ENCODE data around the gene CFDP1.

CFDP1 gene

DNA sequence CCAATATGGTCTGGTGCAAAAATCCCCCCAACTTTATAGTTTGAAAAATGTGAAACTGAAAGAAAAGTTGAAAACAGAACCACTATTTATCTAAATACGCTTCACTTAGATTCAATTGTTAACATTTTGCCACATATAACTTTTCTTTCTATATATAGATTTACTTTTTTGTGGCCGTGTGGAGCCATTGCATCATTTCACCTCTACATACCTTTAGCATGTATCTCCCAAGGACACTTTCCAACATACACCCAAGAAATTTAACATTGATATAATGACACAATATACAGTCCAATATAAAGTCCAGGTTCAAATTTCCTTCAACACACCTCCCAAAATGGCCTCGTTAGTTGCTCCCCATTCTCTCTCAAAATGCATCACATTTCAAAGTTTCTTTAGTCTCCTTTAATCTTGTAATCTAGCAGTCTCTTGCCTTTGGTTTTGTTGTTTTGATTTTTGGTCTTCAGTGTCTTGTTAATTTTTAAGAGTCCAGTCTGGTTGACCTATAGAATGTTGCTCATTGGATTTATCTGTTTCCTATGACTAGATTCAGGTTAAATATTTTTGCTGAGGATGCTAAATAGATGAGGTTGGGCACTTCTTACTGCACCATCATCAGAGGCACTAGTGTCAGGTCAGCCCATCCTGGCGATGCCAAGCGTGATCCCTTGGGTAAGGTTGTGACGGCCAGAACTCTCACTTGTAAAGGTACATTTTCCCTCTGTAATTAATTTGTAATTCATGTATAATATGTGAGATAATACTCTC lies 117.6 kb downstream of the CFDP1 start:
- no peak for TF ChIP-seq SUZ12 (IDR thresholded peaks at IDR 0.05; ENCODE audit: extremely low read depth, insufficient read depth, insufficient read length)
- TF ChIP-seq YY1 (IDR thresholded peaks at IDR 0.05; ENCODE audit: insufficient read depth, insufficient read length) = no peak
- TF ChIP-seq ZNF274 (IDR thresholded peaks at IDR 0.05; ENCODE audit: low read depth, low read length) = no peak
- H3K4me1 ChIP-seq (ENCODE audit: insufficient read depth, insufficient read length) = no peaks in the 10 kb centered on the region

DNA sequence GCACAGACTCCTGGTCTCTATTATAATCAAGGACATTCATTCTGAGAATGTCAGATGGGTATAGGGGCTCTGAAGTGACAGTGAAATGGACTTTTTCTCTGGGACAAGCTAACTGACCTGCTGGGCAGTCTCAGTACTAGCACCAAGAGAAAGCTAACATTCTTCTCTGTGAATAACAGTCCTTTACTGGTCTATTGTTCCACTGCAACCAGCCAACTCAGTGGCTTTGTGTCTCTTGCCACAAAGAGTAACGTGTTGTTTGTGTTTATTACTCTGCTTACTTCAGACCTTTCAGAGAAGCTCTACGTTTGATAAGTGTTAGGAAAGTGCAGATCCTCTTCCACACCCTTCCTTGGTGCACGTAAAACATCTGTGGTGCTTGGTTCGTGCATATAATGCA lies 120.4 kb downstream of the CFDP1 start:
- no peaks in the 10 kb centered on the region for H3K27me3 ChIP-seq (ENCODE audit: insufficient read depth, insufficient read length)
- no peak overlapping the region for H3K9ac ChIP-seq (ENCODE audit: insufficient read length, low read depth)
- peaks cover 1% of the 10 kb centered on the region for H3K4me1 ChIP-seq (ENCODE audit: insufficient read depth, insufficient read length)
- H3K4me3 ChIP-seq (ENCODE audit: insufficient read length, low read depth) = no peak overlapping the region
- DNase-seq (ENCODE audit: low read depth, low spot score) = peak; percentile 16
- no peak for TF ChIP-seq ZNF274 (IDR thresholded peaks at IDR 0.05; ENCODE audit: low read depth, low read length)
- TF ChIP-seq YY1 (IDR thresholded peaks at IDR 0.05; ENCODE audit: insufficient read depth, insufficient read length) = no peak
- TF ChIP-seq SUZ12 (IDR thresholded peaks at IDR 0.05; ENCODE audit: extremely low read depth, insufficient read depth, insufficient read length) = no peak
- H3K36me3 ChIP-seq (ENCODE audit: insufficient read depth, insufficient read length, low read length) = peaks cover 9% of the 10 kb centered on the region
- no peaks in the 10 kb centered on the region for H3K9me3 ChIP-seq (ENCODE audit: insufficient read depth, low read length)

More for the DNA sequence above, 117.6 kb downstream of the CFDP1 start:
- H3K9ac ChIP-seq (ENCODE audit: insufficient read length, low read depth) = no peak overlapping the region
- H3K36me3 ChIP-seq (ENCODE audit: insufficient read depth, insufficient read length, low read length) = peaks cover 9% of the 10 kb centered on the region
- H3K27me3 ChIP-seq (ENCODE audit: insufficient read depth, insufficient read length) = no peaks in the 10 kb centered on the region
- no peak for DNase-seq (ENCODE audit: low read depth, low spot score)
- no peaks in the 10 kb centered on the region for H3K9me3 ChIP-seq (ENCODE audit: insufficient read depth, low read length)
- H3K4me3 ChIP-seq (ENCODE audit: insufficient read length, low read depth) = no peak overlapping the region

DNA sequence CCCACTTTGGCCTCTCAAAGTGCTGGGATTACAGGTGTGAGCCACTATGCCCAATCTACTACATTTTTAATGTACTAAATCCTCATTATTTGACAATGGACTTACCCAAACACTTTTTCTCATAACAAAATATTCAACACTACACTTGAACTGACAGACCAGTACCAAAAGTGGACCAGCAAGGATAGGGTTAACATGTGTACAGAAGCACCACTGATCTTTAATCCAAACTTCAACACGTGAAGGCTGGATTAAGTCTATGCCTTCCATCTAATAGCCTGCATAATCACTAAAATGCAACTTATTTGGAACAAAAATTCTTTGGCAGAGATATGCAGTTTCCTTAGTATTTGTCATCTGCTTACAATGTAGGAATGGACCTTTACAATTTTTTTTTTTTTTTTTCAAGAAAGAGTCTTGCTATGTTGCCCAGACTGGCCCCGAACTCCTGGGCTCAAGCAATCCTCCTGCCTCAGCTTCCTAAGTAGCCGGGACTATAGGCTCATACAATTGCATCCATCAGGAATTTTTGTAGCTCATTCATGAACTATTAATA lies 121.8 kb downstream of the CFDP1 start:
- TF ChIP-seq SUZ12 (IDR thresholded peaks at IDR 0.05; ENCODE audit: extremely low read depth, insufficient read depth, insufficient read length) (no peak), YY1 (IDR thresholded peaks at IDR 0.05; ENCODE audit: insufficient read depth, insufficient read length) (no peak), ZNF274 (IDR thresholded peaks at IDR 0.05; ENCODE audit: low read depth, low read length) (no peak)
- peaks cover 2% of the 10 kb centered on the region for H3K4me1 ChIP-seq (ENCODE audit: insufficient read depth, insufficient read length)
- peaks cover 7% of the 10 kb centered on the region for H3K36me3 ChIP-seq (ENCODE audit: insufficient read depth, insufficient read length, low read length)
- no peak overlapping the region for H3K4me3 ChIP-seq (ENCODE audit: insufficient read length, low read depth)
- H3K9ac ChIP-seq (ENCODE audit: insufficient read length, low read depth) = no peak overlapping the region
- H3K27me3 ChIP-seq (ENCODE audit: insufficient read depth, insufficient read length) = no peaks in the 10 kb centered on the region
- no peaks in the 10 kb centered on the region for H3K9me3 ChIP-seq (ENCODE audit: insufficient read depth, low read length)
- DNase-seq (ENCODE audit: low read depth, low spot score) = no peak

DNA sequence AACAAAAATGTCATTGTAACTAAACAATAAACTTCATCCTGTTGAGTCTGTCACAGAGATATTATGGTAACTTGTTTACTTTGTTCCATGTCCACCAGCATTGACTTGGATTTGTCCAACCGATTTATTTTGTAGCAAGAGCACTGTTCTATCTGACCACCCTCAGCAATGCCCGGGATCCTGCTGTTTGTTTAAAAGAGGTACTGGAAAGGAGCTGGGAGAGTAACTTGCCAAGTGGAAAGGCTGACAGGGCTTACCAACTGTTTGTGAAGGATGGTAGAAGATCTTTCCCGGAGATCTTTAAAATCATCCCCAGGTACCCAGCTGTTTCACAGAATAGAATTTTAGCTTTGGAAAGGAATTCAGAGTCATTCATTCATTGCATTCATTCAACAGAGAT lies 122.8 kb downstream of the CFDP1 start:
- no peaks in the 10 kb centered on the region for H3K27me3 ChIP-seq (ENCODE audit: insufficient read depth, insufficient read length)
- no peaks in the 10 kb centered on the region for H3K9me3 ChIP-seq (ENCODE audit: insufficient read depth, low read length)
- TF ChIP-seq YY1 (IDR thresholded peaks at IDR 0.05; ENCODE audit: insufficient read depth, insufficient read length) (no peak), ZNF274 (IDR thresholded peaks at IDR 0.05; ENCODE audit: low read depth, low read length) (no peak), SUZ12 (IDR thresholded peaks at IDR 0.05; ENCODE audit: extremely low read depth, insufficient read depth, insufficient read length) (no peak)
- H3K9ac ChIP-seq (ENCODE audit: insufficient read length, low read depth) = no peak overlapping the region
- peaks cover 7% of the 10 kb centered on the region for H3K36me3 ChIP-seq (ENCODE audit: insufficient read depth, insufficient read length, low read length)
- peaks cover 2% of the 10 kb centered on the region for H3K4me1 ChIP-seq (ENCODE audit: insufficient read depth, insufficient read length)
- H3K4me3 ChIP-seq (ENCODE audit: insufficient read length, low read depth) = no peak overlapping the region
- DNase-seq (ENCODE audit: low read depth, low spot score) = no peak

DNA sequence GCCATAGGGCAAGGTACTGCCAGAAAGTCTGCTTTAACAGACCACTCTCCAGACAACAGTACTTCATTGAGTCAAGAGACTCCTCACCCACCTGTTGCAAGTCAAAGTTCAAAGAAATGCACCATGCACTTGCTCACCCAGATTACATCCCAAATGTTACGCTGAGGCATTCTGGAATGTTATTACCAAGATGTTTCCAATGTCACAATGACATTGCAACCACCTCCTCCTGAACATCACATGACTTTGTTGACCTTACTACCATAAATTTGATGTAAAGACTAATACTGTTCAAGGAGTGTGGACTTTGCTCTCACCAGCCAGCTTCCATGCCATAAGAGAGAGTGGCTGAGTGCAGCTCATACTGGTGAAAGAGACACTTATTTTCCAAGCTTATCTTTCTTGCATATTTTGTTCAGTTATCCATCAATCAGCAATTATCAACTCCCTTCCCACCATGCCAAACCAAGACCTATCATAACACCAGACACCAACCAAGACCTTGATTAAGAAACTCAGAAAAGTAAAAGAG lies 123.3 kb downstream of the CFDP1 start:
- no peak for DNase-seq (ENCODE audit: low read depth, low spot score)
- Histone ChIP-seq H3K36me3 (ENCODE audit: insufficient read depth, insufficient read length, low read length) (peaks cover 7% of the 10 kb centered on the region), H3K9me3 (ENCODE audit: insufficient read depth, low read length) (no peaks in the 10 kb centered on the region), H3K27me3 (ENCODE audit: insufficient read depth, insufficient read length) (no peaks in the 10 kb centered on the region), H3K9ac (ENCODE audit: insufficient read length, low read depth) (no peak overlapping the region), H3K4me3 (ENCODE audit: insufficient read length, low read depth) (no peak overlapping the region), H3K4me1 (ENCODE audit: insufficient read depth, insufficient read length) (peaks cover 6% of the 10 kb centered on the region)
- TF ChIP-seq YY1 (IDR thresholded peaks at IDR 0.05; ENCODE audit: insufficient read depth, insufficient read length) = no peak

DNA sequence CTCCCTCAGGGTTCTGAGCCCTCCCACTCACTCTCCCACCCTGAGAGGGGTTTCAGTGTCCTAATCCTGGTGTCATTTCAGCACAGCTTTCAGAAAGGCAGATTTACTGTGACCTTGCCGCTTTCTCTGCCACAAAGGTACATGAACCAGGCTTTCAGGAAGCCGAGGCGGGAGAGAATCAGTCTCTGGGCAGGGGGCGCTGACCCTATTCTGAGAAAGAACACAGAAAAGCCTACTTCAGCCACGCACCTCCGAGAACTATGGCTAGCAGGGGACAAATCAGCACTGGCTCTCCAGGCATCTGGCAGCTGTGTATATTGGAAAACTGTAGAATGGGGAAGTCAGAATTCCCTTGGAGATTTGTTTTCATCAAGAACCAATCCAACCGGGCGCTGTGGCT lies 124.1 kb downstream of the CFDP1 start:
- Histone ChIP-seq H3K36me3 (ENCODE audit: insufficient read depth, insufficient read length, low read length) (peaks cover 11% of the 10 kb centered on the region), H3K27me3 (ENCODE audit: insufficient read depth, insufficient read length) (no peaks in the 10 kb centered on the region), H3K9ac (ENCODE audit: insufficient read length, low read depth) (no peak overlapping the region), H3K4me3 (ENCODE audit: insufficient read length, low read depth) (no peak overlapping the region), H3K4me1 (ENCODE audit: insufficient read depth, insufficient read length) (peaks cover 11% of the 10 kb centered on the region), H3K9me3 (ENCODE audit: insufficient read depth, low read length) (no peaks in the 10 kb centered on the region)
- DNase-seq (ENCODE audit: low read depth, low spot score) = no peak
- TF ChIP-seq YY1 (IDR thresholded peaks at IDR 0.05; ENCODE audit: insufficient read depth, insufficient read length) = no peak
- no peak for TF ChIP-seq SUZ12 (IDR thresholded peaks at IDR 0.05; ENCODE audit: extremely low read depth, insufficient read depth, insufficient read length)
- no peak for TF ChIP-seq ZNF274 (IDR thresholded peaks at IDR 0.05; ENCODE audit: low read depth, low read length)

DNA sequence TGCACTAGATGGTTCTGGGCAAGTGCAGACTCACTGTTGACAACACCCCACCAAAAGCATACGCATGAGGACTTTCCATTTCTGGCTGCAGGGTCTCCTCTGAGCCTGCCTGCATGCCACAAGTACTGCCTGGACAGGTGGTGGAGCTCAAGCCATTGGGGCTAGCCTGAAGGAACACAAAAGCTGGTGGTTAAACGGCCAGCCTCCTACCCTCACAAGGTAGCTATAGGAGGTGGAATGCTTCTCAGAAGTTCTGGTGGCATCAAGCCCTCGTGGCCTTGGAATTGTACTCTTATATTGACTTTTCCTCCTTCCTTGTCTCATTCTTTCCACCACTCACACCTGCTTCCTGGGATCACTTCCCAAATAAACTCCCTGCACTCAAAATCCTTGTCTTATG lies 125.3 kb downstream of the CFDP1 start:
- Histone ChIP-seq H3K9ac (ENCODE audit: insufficient read length, low read depth) (no peak overlapping the region), H3K4me1 (ENCODE audit: insufficient read depth, insufficient read length) (peaks cover 11% of the 10 kb centered on the region), H3K4me3 (ENCODE audit: insufficient read length, low read depth) (no peak overlapping the region), H3K27me3 (ENCODE audit: insufficient read depth, insufficient read length) (no peaks in the 10 kb centered on the region), H3K36me3 (ENCODE audit: insufficient read depth, insufficient read length, low read length) (peaks cover 14% of the 10 kb centered on the region), H3K9me3 (ENCODE audit: insufficient read depth, low read length) (no peaks in the 10 kb centered on the region)
- DNase-seq (ENCODE audit: low read depth, low spot score) = no peak
- TF ChIP-seq YY1 (IDR thresholded peaks at IDR 0.05; ENCODE audit: insufficient read depth, insufficient read length) = no peak
- TF ChIP-seq ZNF274 (IDR thresholded peaks at IDR 0.05; ENCODE audit: low read depth, low read length) = no peak
- no peak for TF ChIP-seq SUZ12 (IDR thresholded peaks at IDR 0.05; ENCODE audit: extremely low read depth, insufficient read depth, insufficient read length)

Measured in NT2/D1 (cell line).